Endothelial cell (in vitro differentiated cells): ENCODE data around the gene PRSS48. TPM values are rescaled to one million over a fixed set of nuclear protein-coding genes. Genes with fewer than 3 reads are reported as not detected.

ENCODE experiments used
- DNase-seq: peaks from one replicate; pipeline ENCODE4 v3.0.0; 2021; ENCODE audit warnings: low spot score
- H3K27ac Mint-ChIP-seq: one replicate; pipeline ENCODE4 v1.8.0; 2021; ENCODE audit warnings: mixed read lengths, inconsistent platforms; ENCODE audit not compliant: unreplicated experiment
- H3K27me3 Mint-ChIP-seq: one replicate; pipeline ENCODE4 v1.8.0; 2021; ENCODE audit warnings: mild to moderate bottlenecking, moderate library complexity, mixed read lengths, inconsistent platforms; ENCODE audit not compliant: unreplicated experiment
- H3K36me3 Mint-ChIP-seq: one replicate; pipeline ENCODE4 v1.8.0; 2021; ENCODE audit warnings: mild to moderate bottlenecking, low read depth, mixed read lengths, inconsistent platforms; ENCODE audit not compliant: unreplicated experiment
- H3K4me1 Mint-ChIP-seq: one replicate; pipeline ENCODE4 v1.8.0; 2021; ENCODE audit warnings: mild to moderate bottlenecking, mixed read lengths, inconsistent platforms; ENCODE audit not compliant: unreplicated experiment
- H3K4me3 Mint-ChIP-seq: one replicate; pipeline ENCODE4 v1.8.0; 2021; ENCODE audit warnings: mild to moderate bottlenecking, mixed read lengths, inconsistent platforms; ENCODE audit not compliant: unreplicated experiment
- H3K9me3 Mint-ChIP-seq: one replicate; pipeline ENCODE4 v1.8.0; 2021; ENCODE audit warnings: mixed read lengths, inconsistent platforms; ENCODE audit not compliant: unreplicated experiment
- CTCF ChIP-seq: fragments of 200-600 bp; sonication (generic); IDR thresholded peaks from one replicate; pipeline ENCODE4 v1.5.0; 2021; ENCODE audit warnings: antibody characterized with exemption; ENCODE audit not compliant: unreplicated experiment
- total RNA-seq: library from RNA; stranded (reverse); fragmentation: NEBNext Ultra II Directional; extraction: Animal tissue kit (Norgen Biotek cat#: 25700); gene quantifications from one replicate; pipeline ENCODE4 v1.2.1, GENCODE V29; 2021; ENCODE audit not compliant: unreplicated experiment

The PRSS48 gene
- total RNA-seq, 1 donor from 2014 or later = not detected

- Mint-ChIP-seq H3K4me1 (peaks cover 39% of the 10 kb centered on the region), H3K4me3 (peak overlapping the region; percentile 98), H3K36me3 (peaks cover 11% of the 10 kb centered on the region), H3K27me3 (peaks cover 8% of the 10 kb centered on the region), H3K9me3 (no peaks in the 10 kb centered on the region), H3K27ac (peak overlapping the region; percentile 82)
- no peak for TF ChIP-seq CTCF
- DNase-seq = peak; percentile 3
Observed at GRCh38 chr4:151324124-151324751, 47.3 kb downstream of the PRSS48 start.

DNA sequence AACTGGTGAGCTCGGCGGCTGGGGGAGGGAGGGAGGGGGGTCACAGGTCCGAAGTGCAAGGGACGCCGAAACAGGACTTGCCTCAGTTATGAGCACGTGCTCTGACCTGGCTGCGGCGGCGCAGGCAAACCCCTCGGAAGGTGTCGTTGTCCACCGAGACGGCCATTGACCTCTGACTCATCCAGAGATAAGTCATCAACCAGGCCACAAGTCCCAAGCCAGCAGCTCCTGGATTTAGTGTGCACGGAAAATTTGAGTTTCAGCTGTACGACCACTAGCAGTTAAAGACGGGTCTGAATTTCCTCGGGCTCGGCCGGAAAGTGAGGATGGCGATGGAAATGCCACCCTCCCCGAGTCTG lies 47.8 kb downstream of the PRSS48 start:
- H3K27me3 Mint-ChIP-seq = peaks cover 8% of the 10 kb centered on the region

DNA sequence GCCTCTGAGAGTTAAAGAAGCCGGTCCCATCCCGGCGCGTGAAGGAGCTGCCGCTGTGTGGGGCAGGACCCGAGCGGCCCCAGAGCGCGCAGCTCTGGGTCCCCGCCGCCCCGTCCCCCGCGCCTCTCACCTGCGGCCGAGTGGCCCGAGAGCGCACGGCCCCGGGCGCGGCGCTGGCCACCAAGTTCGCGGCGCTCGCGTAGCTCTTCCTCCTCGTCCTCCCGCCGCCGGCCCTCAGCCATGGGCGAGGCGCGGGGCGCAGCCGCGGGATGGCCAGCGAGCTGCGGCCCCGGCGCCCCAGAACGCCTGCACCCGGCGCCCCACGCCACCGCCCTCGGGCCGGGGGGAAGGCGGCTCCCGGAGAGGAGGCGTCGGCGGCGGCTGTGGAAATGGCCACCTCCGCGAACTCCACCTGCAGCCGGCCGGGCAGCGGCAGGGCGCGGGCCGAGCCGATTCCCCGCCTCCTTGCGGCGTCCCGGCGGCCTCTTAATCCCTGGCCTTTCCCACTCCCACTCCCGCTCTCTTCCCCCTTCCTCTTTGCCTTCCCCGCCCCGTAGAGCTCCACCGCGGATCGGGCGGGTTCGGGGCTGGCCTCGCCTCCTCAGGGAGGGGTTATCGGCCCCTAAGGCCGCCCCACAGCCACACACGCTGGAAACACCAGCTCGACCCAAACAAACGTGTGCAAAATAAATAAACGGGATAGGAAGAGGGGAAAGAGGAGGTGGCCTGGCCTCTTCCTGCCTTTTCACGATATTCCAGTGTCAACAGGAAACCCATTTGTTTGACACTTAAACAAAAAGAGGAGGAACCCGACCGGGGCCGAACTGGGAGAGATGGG lies 48.4 kb downstream of the PRSS48 start, which contains the start of gene SH3D19:
Gene SH3D19 (minus strand): TSS at position 495 of the 838 bp plus-strand sequence. CDS start 253 bp downstream, at position 242.
- Mint-ChIP-seq H3K4me1 (peaks cover 39% of the 10 kb centered on the region), H3K27ac (peak within 1 kb of the TSS; percentile 95), H3K9me3 (no peaks in the 10 kb centered on the region), H3K4me3 (peak within 1 kb of the TSS; percentile 98), H3K27me3 (peaks cover 8% of the 10 kb centered on the region), H3K36me3 (peaks cover 11% of the 10 kb centered on the region)
- no peak for TF ChIP-seq CTCF
- peak; percentile 82 for DNase-seq

More for the DNA sequence above, 47.8 kb downstream of the PRSS48 start:
- DNase-seq = peak; percentile 38
- peak overlapping the region; percentile 98 for H3K4me3 Mint-ChIP-seq
- TF ChIP-seq CTCF = no peak
- H3K4me1 Mint-ChIP-seq = peaks cover 39% of the 10 kb centered on the region
- H3K36me3 Mint-ChIP-seq = peaks cover 11% of the 10 kb centered on the region
- H3K9me3 Mint-ChIP-seq = no peaks in the 10 kb centered on the region
- H3K27ac Mint-ChIP-seq = peak overlapping the region; percentile 82

DNA sequence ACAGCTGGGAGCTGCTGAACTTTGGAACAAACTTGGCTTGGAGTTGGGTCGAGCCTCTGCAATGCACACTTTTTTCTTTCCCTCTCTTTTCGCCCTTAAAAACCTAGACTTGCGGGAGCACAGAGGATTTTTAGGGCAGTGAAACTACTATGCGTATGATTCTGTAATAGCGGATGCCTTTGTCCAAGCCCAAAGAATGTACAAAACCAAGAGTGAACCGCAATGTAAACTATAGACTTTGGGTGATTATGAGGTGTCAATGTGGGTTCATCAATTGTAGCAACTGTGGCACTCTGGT lies 48.9 kb downstream of the PRSS48 start:
- H3K27ac Mint-ChIP-seq = peak overlapping the region; percentile 95
- H3K4me3 Mint-ChIP-seq = peak overlapping the region; percentile 97
- H3K27me3 Mint-ChIP-seq = peaks cover 8% of the 10 kb centered on the region

More for the DNA sequence above, 48.9 kb downstream of the PRSS48 start:
- H3K36me3 Mint-ChIP-seq = peaks cover 11% of the 10 kb centered on the region
- TF ChIP-seq CTCF = no peak
- no peaks in the 10 kb centered on the region for H3K9me3 Mint-ChIP-seq
- DNase-seq = no peak
- peaks cover 39% of the 10 kb centered on the region for H3K4me1 Mint-ChIP-seq
